Measurements from ENCODE around the gene COLQ. TPM values are rescaled to one million over a fixed set of nuclear protein-coding genes. Genes with fewer than 3 reads are reported as not detected.

The COLQ gene
- total RNA-seq, 1 experiment from 2014 or later: 1.5 TPM

GRCh38 chr3:15409774-15410173 is 111.7 kb downstream of the COLQ start:
- intact Hi-C loops (cut with micrococcal nuclease): loop anchor here (5.0 kb wide), 1 partner anchor 302 kb away; no protein-coding TSS in a partner anchor
- Histone ChIP-seq H2AFZ (ENCODE audit: low read length) (no peak overlapping the region), H3K27ac (ENCODE audit: low read length) (no peak overlapping the region), H3F3A (ENCODE audit: low read length, unreplicated experiment) (no peaks in the 10 kb centered on the region), H3K4me1 (ENCODE audit: insufficient read depth, low read length) (no peaks in the 10 kb centered on the region), H3K9me2 (replicated peaks; ENCODE audit: low read length) (no peaks in the 10 kb centered on the region), H3K9me3 (ENCODE audit: low read length) (no peaks in the 10 kb centered on the region), H3K36me3 (ENCODE audit: low read depth, low read length) (peaks cover 18% of the 10 kb centered on the region; the same call in 1 of the 2 replicates), H3K9ac (ENCODE audit: low read length) (no peak overlapping the region), H3K4me2 (ENCODE audit: low read length) (no peak overlapping the region), H3K4me3 (ENCODE audit: low read length) (no peak overlapping the region), H3K27me3 (ENCODE audit: low read length) (no peaks in the 10 kb centered on the region), H4K20me1 (ENCODE audit: low read length) (no peaks in the 10 kb centered on the region), H3K79me2 (ENCODE audit: low read length) (no peaks in the 10 kb centered on the region)
- ChIA-PET CTCF (no interaction called here), POLR2A (ENCODE audit: unreplicated experiment) (no interaction called here)
- ATAC-seq (no peak), DNase-seq (no peak)
- TF ChIP-seq EZH2phosphoT487 (IDR thresholded peaks at IDR 0.05; ENCODE audit: borderline replicate concordance, low read length) (no peak), EZH2 (IDR thresholded peaks at IDR 0.05; ENCODE audit: low read length, unreplicated experiment) (no peak)
- TF ChIP-seq, protein P1, sequence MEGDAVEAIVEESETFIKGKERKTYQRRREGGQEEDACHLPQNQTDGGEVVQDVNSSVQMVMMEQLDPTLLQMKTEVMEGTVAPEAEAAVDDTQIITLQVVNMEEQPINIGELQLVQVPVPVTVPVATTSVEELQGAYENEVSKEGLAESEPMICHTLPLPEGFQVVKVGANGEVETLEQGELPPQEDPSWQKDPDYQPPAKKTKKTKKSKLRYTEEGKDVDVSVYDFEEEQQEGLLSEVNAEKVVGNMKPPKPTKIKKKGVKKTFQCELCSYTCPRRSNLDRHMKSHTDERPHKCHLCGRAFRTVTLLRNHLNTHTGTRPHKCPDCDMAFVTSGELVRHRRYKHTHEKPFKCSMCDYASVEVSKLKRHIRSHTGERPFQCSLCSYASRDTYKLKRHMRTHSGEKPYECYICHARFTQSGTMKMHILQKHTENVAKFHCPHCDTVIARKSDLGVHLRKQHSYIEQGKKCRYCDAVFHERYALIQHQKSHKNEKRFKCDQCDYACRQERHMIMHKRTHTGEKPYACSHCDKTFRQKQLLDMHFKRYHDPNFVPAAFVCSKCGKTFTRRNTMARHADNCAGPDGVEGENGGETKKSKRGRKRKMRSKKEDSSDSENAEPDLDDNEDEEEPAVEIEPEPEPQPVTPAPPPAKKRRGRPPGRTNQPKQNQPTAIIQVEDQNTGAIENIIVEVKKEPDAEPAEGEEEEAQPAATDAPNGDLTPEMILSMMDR (conservative IDR thresholded peaks at IDR 0.05; ENCODE audit: low read depth, low read length): no peak
- no TSS peak for BruUV-seq (replicated peaks)

DNA sequence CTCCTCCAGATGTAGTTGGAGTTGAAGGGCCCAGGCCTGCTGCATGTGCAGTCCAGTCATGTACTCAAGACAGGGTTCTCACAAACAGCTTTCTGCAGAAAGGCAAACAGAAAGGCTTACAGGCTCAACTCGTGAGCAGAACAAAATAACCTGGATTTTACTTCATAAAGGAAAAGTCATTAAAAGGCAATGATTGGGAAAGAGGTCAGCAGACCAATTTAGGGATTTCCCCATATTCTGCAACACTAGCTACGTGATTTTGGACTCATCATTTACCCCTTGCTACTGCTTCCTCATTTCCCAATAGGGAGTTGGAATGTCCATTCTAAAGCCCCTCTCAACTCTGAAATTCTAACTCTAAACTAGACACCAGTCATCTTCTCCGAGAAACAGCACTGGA is 112.3 kb downstream of the COLQ start:
- ATAC-seq: no peak
- no peak overlapping the region for H3K4me2 ChIP-seq (ENCODE audit: low read length)
- DNase-seq: no peak
- no peak overlapping the region for H3K4me3 ChIP-seq (ENCODE audit: low read length)
- POLR2A ChIA-PET (ENCODE audit: unreplicated experiment): no interaction called here
- H3K79me2 ChIP-seq (ENCODE audit: low read length): no peaks in the 10 kb centered on the region
- no peaks in the 10 kb centered on the region for H3K9me3 ChIP-seq (ENCODE audit: low read length)
- intact Hi-C loops (cut with micrococcal nuclease): loop anchor here (5.0 kb wide), 1 partner anchor 302 kb away; no protein-coding TSS in a partner anchor
- H3K36me3 ChIP-seq (ENCODE audit: low read depth, low read length): peaks cover 13% of the 10 kb centered on the region; the same call in 1 of the 2 replicates
- H3K9ac ChIP-seq (ENCODE audit: low read length): no peak overlapping the region
- H3K9me2 ChIP-seq (replicated peaks; ENCODE audit: low read length): no peaks in the 10 kb centered on the region
- BruUV-seq (replicated peaks): no TSS peak
- no peaks in the 10 kb centered on the region for H3F3A ChIP-seq (ENCODE audit: low read length, unreplicated experiment)
- H2AFZ ChIP-seq (ENCODE audit: low read length): no peak overlapping the region
- H3K4me1 ChIP-seq (ENCODE audit: insufficient read depth, low read length): 0 out of 2 replicates have a peak, but pooled peaks cover under 1% of the 10 kb centered on the region
- CTCF ChIA-PET: no interaction called here
- H4K20me1 ChIP-seq (ENCODE audit: low read length): no peaks in the 10 kb centered on the region
- H3K27ac ChIP-seq (ENCODE audit: low read length): no peak overlapping the region
- TF ChIP-seq, protein P1 (conservative IDR thresholded peaks at IDR 0.05; ENCODE audit: low read depth, low read length): no peak
- TF ChIP-seq EZH2 (IDR thresholded peaks at IDR 0.05; ENCODE audit: low read length, unreplicated experiment) (no peak), EZH2phosphoT487 (IDR thresholded peaks at IDR 0.05; ENCODE audit: borderline replicate concordance, low read length) (no peak)
- no peaks in the 10 kb centered on the region for H3K27me3 ChIP-seq (ENCODE audit: low read length)

DNA sequence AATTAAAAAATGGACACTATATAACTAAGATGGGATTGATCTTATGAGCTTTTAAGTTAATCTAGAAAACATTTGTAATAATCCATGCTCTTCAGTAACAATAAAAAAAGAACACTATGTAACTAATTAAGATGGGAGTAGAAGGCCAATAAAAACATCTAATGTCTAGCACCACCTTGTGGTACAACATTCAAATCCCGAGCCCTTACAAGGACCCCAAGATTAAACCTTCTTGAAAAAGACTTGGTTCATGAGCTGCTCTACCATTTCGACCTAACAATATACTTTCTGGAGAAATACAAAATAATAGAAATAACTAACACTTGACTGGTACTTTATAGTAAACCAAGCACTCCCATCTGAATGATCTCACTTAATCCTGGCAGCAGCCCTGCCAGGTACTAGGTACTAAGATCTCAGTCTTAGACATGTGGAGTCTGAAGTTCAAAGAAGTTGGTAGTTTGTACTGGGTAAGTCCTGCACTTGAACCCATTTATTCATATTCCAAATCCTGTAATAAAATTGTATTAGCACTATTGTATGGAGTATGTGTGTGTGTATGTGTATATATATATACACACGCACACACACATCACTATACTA is 116.0 kb downstream of the COLQ start:
- Histone ChIP-seq H3K9me3 (ENCODE audit: low read length) (no peaks in the 10 kb centered on the region), H3K4me2 (ENCODE audit: low read length) (no peak overlapping the region), H3K9ac (ENCODE audit: low read length) (no peak overlapping the region), H3K4me1 (ENCODE audit: insufficient read depth, low read length) (peaks cover 8% of the 10 kb centered on the region), H3K4me3 (ENCODE audit: low read length) (no peak overlapping the region), H3K27ac (ENCODE audit: low read length) (no peak overlapping the region), H3K79me2 (ENCODE audit: low read length) (no peaks in the 10 kb centered on the region), H3K27me3 (ENCODE audit: low read length) (no peaks in the 10 kb centered on the region), H3F3A (ENCODE audit: low read length, unreplicated experiment) (no peaks in the 10 kb centered on the region), H3K9me2 (replicated peaks; ENCODE audit: low read length) (no peaks in the 10 kb centered on the region), H3K36me3 (ENCODE audit: low read depth, low read length) (peaks cover 3% of the 10 kb centered on the region; the same call in 1 of the 2 replicates), H2AFZ (ENCODE audit: low read length) (no peak overlapping the region), H4K20me1 (ENCODE audit: low read length) (no peaks in the 10 kb centered on the region)
- TF ChIP-seq, protein P1 (conservative IDR thresholded peaks at IDR 0.05; ENCODE audit: low read depth, low read length): peak; percentile 93
- TF ChIP-seq EZH2 (IDR thresholded peaks at IDR 0.05; ENCODE audit: low read length, unreplicated experiment) (no peak), EZH2phosphoT487 (IDR thresholded peaks at IDR 0.05; ENCODE audit: borderline replicate concordance, low read length) (no peak)
- no TSS peak for BruUV-seq (replicated peaks)
- ChIA-PET CTCF (interaction anchor here (0.5 to 2.2 kb wide), 7 partner anchors 18 to 342 kb away, joined by 3 to 46 read pairs (median 3); no protein-coding TSS in a partner anchor), POLR2A (ENCODE audit: unreplicated experiment) (interaction anchor here (0.6 kb wide), 1 partner anchor 138 kb away, joined by 3 read pairs; no protein-coding TSS in a partner anchor)
- DNase-seq: peak; percentile 72
- ATAC-seq: peak; percentile 77
- intact Hi-C loops (cut with micrococcal nuclease): loop anchor here (1.0 to 5.0 kb wide), 4 partner anchors 27 to 298 kb away; no protein-coding TSS in a partner anchor
